ENCODE results near the gene MOSPD3. TPM values are rescaled to one million over a fixed set of nuclear protein-coding genes. Genes with fewer than 3 reads are reported as not detected.

MOSPD3 gene
- total and polyA plus RNA-seq, 2 experiments from 2014 or later: 8.8 to 44.4 TPM

DNA sequence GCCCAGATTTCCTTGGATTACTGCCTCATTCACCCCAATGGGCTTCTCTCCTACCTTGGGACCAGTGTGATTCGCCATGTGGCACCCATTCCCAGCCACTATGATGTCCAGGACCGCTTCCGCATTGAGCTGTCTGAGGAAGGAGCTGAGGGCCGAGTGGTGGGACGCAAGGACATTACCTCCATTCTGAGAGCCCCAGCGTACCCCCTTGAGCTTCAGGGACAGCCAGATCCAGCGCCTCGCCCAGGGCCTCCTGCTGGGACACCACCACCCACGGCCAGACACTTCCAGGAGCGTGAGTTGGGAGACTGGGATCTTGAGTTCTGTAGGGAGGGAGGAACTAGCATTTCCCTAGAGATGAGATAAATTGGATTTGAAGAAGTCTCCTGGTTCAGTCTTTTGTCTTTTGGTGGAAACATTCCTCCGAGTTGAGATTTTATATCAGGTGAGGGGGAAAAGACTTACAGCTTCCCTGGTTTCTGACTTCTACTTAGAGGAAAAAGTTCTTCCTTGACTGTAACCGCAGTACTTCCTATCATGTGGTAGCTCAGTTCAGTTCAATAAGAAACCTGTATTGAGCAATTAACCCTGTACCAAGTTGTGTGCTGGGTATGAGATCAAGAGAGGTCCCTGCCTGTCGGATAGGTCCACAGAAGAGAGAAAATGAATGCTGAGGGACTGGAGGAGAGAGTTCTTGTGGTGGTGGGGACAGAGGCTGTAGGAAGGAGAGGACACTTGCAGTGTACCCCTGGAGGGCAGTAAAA lies 1.3 kb downstream of the MOSPD3 start:
- Histone ChIP-seq H3K27ac (no peak overlapping the region), H2AFZ (no peak overlapping the region), H3K4me3 (no peak overlapping the region), H3K4me1 (ENCODE audit: insufficient read depth) (peaks cover 3% of the 10 kb centered on the region), H4K20me1 (ENCODE audit: insufficient read depth, poor library complexity, severe bottlenecking) (no peaks in the 10 kb centered on the region), H3K9me2 (replicated peaks; ENCODE audit: insufficient read depth) (no peaks in the 10 kb centered on the region), H3K79me2 (peaks cover 14% of the 10 kb centered on the region), H3K27me3 (no peaks in the 10 kb centered on the region), H3K36me3 (replicated peaks; ENCODE audit: insufficient read depth, low read depth) (no peaks in the 10 kb centered on the region), H3K4me2 (peak overlapping the region; percentile 95), H3K9me3 (ENCODE audit: low read depth) (no peaks in the 10 kb centered on the region)
- DNase-seq (ENCODE audit: low spot score): no peak
- TF ChIP-seq, protein P1, sequence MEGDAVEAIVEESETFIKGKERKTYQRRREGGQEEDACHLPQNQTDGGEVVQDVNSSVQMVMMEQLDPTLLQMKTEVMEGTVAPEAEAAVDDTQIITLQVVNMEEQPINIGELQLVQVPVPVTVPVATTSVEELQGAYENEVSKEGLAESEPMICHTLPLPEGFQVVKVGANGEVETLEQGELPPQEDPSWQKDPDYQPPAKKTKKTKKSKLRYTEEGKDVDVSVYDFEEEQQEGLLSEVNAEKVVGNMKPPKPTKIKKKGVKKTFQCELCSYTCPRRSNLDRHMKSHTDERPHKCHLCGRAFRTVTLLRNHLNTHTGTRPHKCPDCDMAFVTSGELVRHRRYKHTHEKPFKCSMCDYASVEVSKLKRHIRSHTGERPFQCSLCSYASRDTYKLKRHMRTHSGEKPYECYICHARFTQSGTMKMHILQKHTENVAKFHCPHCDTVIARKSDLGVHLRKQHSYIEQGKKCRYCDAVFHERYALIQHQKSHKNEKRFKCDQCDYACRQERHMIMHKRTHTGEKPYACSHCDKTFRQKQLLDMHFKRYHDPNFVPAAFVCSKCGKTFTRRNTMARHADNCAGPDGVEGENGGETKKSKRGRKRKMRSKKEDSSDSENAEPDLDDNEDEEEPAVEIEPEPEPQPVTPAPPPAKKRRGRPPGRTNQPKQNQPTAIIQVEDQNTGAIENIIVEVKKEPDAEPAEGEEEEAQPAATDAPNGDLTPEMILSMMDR (IDR thresholded peaks at IDR 0.05; ENCODE audit: poor library complexity): no peak
- TF ChIP-seq EZH2phosphoT487 (IDR thresholded peaks at IDR 0.05; ENCODE audit: low read depth, severe bottlenecking, unreplicated experiment) (no peak), EZH2 (IDR thresholded peaks at IDR 0.05; ENCODE audit: borderline replicate concordance) (no peak)
- 93% methylated on average over 13 of the region's 13 CpGs for WGBS (ENCODE audit: low lambda C conversion rate, missing lambda C conversion rate)

DNA sequence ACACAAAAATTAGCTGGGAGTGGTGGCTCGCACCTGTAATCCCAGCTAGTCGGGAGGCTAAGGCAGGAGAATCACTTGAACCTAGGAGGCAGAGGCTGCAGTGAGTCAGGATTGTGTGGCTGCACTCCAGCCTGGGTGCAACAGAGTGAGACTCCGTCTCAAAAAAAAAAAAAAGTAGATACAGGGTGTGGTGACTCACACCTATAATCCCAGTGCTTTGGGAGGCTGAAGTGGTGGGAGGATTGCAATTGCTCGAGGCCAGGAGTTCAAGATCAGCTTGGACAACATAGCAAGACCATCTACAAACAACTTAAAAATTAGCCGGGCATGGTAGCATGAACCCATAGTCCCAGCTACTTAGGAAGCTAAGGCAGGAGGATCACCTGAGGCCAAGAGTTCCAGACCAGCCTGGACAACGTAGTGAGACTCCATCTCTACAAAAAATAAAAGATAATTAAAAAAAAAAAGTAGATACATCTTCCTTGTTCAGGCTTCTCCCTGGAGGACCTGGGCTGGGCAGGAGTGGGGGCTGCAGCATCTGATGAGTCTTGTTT lies 2.0 kb downstream of the MOSPD3 start:
- Histone ChIP-seq H3K36me3 (replicated peaks; ENCODE audit: insufficient read depth, low read depth) (no peaks in the 10 kb centered on the region), H3K4me3 (no peak overlapping the region), H2AFZ (no peak overlapping the region), H3K4me2 (no peak overlapping the region), H3K79me2 (peaks cover 14% of the 10 kb centered on the region), H4K20me1 (ENCODE audit: insufficient read depth, poor library complexity, severe bottlenecking) (no peaks in the 10 kb centered on the region), H3K27me3 (no peaks in the 10 kb centered on the region), H3K9me2 (replicated peaks; ENCODE audit: insufficient read depth) (no peaks in the 10 kb centered on the region), H3K4me1 (ENCODE audit: insufficient read depth) (peaks cover 3% of the 10 kb centered on the region), H3K9me3 (ENCODE audit: low read depth) (no peaks in the 10 kb centered on the region), H3K27ac (no peak overlapping the region)
- TF ChIP-seq EZH2 (IDR thresholded peaks at IDR 0.05; ENCODE audit: borderline replicate concordance) (no peak), EZH2phosphoT487 (IDR thresholded peaks at IDR 0.05; ENCODE audit: low read depth, severe bottlenecking, unreplicated experiment) (no peak)
- TF ChIP-seq, protein P1 (IDR thresholded peaks at IDR 0.05; ENCODE audit: poor library complexity): no peak
- DNase-seq (ENCODE audit: low spot score): no peak
- WGBS (ENCODE audit: low lambda C conversion rate, missing lambda C conversion rate): 91% methylated on average over 6 of the region's 6 CpGs

DNA sequence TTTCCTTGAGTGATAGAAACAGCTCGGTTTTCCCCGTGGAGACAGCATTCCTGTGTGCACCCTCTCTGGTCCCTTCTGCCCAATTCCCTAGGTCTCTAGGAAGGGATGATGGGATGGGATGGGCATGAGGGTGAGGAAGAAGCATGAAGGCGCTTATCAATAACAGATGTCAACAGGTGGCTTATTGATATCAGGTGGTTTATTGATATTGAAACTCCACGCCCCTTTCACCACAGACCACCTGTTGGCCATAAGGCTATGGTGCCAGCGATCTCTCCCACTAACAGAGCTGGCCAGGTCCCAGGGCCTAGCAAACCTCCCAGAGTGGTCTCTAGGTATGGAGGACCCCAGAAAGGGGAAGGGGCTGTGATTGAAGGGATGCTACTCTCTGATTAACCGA lies 7.9 kb downstream of the MOSPD3 start:
- no peak for DNase-seq (ENCODE audit: low spot score)
- Histone ChIP-seq H3K4me2 (no peak overlapping the region), H3K27me3 (no peaks in the 10 kb centered on the region), H3K79me2 (no peaks in the 10 kb centered on the region), H2AFZ (no peak overlapping the region), H3K27ac (no peak overlapping the region), H3K36me3 (replicated peaks; ENCODE audit: insufficient read depth, low read depth) (no peaks in the 10 kb centered on the region), H3K9me2 (replicated peaks; ENCODE audit: insufficient read depth) (no peaks in the 10 kb centered on the region), H4K20me1 (ENCODE audit: insufficient read depth, poor library complexity, severe bottlenecking) (no peaks in the 10 kb centered on the region), H3K4me1 (ENCODE audit: insufficient read depth) (no peaks in the 10 kb centered on the region), H3K4me3 (no peak overlapping the region), H3K9me3 (ENCODE audit: low read depth) (no peaks in the 10 kb centered on the region)
- TF ChIP-seq, protein P1 (IDR thresholded peaks at IDR 0.05; ENCODE audit: poor library complexity): no peak
- 98% methylated on average over 6 of the region's 6 CpGs for WGBS (ENCODE audit: low lambda C conversion rate, missing lambda C conversion rate)
